ENCODE measurements around the gene UCHL3. TPM values are rescaled to one million over a fixed set of nuclear protein-coding genes. Genes with fewer than 3 reads are reported as not detected.

UCHL3 gene
- total and polyA plus RNA-seq, 8 donors, result 13.1 to 21.0 (median 19.2) TPM

GRCh38 chr13:75554981-75555380, 5.4 kb downstream of the UCHL3 start:
- H3K4me3 ChIP-seq, result no peak overlapping the region
- no peak overlapping the region for H3K27ac ChIP-seq
- FAIRE-seq (no peak), DNase-seq (no peak), ATAC-seq (no peak)
- H3K9me3 ChIP-seq, result no peaks in the 10 kb centered on the region
- H3K4me1 ChIP-seq, result peaks cover 7 to 35% (median 14%) of the 10 kb centered on the region in 3 donors
- no peak for TF ChIP-seq CTCF (IDR thresholded peaks at IDR 0.05)
- no peaks in the 10 kb centered on the region for H3K27me3 ChIP-seq
- no peaks in the 10 kb centered on the region for H3K36me3 ChIP-seq
- 95 to 100% methylated on average over 3 of the region's 3 CpGs for WGBS, 2 donors
- intact Hi-C loops (cut with DNase I), result no loop called here

- Histone ChIP-seq H3K27ac (no peak overlapping the region), H3K4me1 (peaks cover 7 to 31% (median 10%) of the 10 kb centered on the region in 3 donors), H3K36me3 (no peaks in the 10 kb centered on the region), H3K27me3 (no peaks in the 10 kb centered on the region), H3K4me3 (no peak overlapping the region), H3K9me3 (no peaks in the 10 kb centered on the region)
- no peak for TF ChIP-seq CTCF (IDR thresholded peaks at IDR 0.05)
- no peak for DNase-seq
- 69 to 80% methylated on average over 1 of the region's 1 CpG for WGBS, 2 donors
- intact Hi-C loops (cut with DNase I), result no loop called here
- no peak for FAIRE-seq
- ATAC-seq, result no peak
These were observed 6.2 kb downstream of the UCHL3 start for GRCh38 chr13:75555836-75556235.

- H3K4me3 ChIP-seq, result no peak overlapping the region
- H3K9me3 ChIP-seq, result no peaks in the 10 kb centered on the region
- no peak for FAIRE-seq
- ATAC-seq, result no peak
- intact Hi-C loops (cut with DNase I), result no loop called here
- H3K27me3 ChIP-seq, result no peaks in the 10 kb centered on the region
- no peak for DNase-seq
- 90 to 94% methylated on average over 2 of the region's 2 CpGs for WGBS, 2 donors
- H3K4me1 ChIP-seq, result peaks cover 4 to 22% (median 7%) of the 10 kb centered on the region in 3 donors
- H3K36me3 ChIP-seq, result no peaks in the 10 kb centered on the region
- H3K27ac ChIP-seq, result no peak overlapping the region
- TF ChIP-seq CTCF (IDR thresholded peaks at IDR 0.05), result no peak
These were observed 7.4 kb downstream of the UCHL3 start for GRCh38 chr13:75556961-75557360.

GRCh38 chr13:75558145-75558840, 8.7 kb downstream of the UCHL3 start:
- H3K36me3 ChIP-seq, result no peaks in the 10 kb centered on the region
- no peak for TF ChIP-seq CTCF (IDR thresholded peaks at IDR 0.05)
- intact Hi-C loops (cut with DNase I), result no loop called here
- H3K27me3 ChIP-seq, result no peaks in the 10 kb centered on the region
- FAIRE-seq (no peak), DNase-seq (no peak), ATAC-seq (no peak)
- peaks cover 0 to 12% (median 4%) of the 10 kb centered on the region in 3 donors for H3K4me1 ChIP-seq
- WGBS, 2 donors, result 37 to 42% methylated on average over 2 of the region's 2 CpGs
- H3K27ac ChIP-seq, result no peak overlapping the region
- no peak overlapping the region for H3K4me3 ChIP-seq
- no peaks in the 10 kb centered on the region for H3K9me3 ChIP-seq

- Histone ChIP-seq H3K27me3 (no peaks in the 10 kb centered on the region), H3K36me3 (peaks cover 0 to 11% (median 0%) of the 10 kb centered on the region in 3 donors), H3K9me3 (no peaks in the 10 kb centered on the region), H3K4me3 (no peak overlapping the region), H3K4me1 (no peaks in the 10 kb centered on the region), H3K27ac (no peak overlapping the region)
- FAIRE-seq, result peak; percentile 49
- no peak for ATAC-seq
- no peak for TF ChIP-seq CTCF (IDR thresholded peaks at IDR 0.05)
- intact Hi-C loops (cut with DNase I), result no loop called here
- no peak for DNase-seq
These were observed 17.1 kb downstream of the UCHL3 start for GRCh38 chr13:75566658-75567057.
